Measurements from ENCODE around the gene CATSPER4.
A peak's percentile ranks its signal among the peaks of the same experiment; 100 is the strongest.

The CATSPER4 gene

DNA sequence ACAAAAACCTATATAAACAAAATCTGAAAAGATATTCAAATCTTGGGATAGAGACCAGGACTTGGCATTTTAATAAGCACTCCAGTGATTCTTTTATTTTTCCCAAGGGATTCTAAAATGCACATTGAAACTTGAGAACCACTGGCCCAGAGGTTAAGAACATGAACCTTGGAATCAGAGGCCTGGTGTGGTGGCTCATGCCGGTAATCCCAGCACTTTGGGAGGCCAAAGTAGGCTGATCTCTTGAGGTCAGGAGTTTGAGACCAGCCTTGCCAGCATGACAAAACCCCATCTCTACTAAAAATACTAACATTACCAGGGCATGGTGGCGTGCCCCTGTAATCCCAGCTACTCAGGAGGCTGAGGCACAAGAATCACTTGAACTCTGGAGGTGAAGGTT lies 30.7 kb downstream of the CATSPER4 start:
- peak; percentile 55; the same call in 1 of the 2 replicates for TF ChIP-seq OSR2 (tag by site-specific recombination; IDR thresholded peaks at IDR 0.05)
- TF ChIP-seq REPIN1 (tag by site-specific recombination; IDR thresholded peaks at IDR 0.05; ENCODE audit: low read depth), result no peak; the same call in 1 of the 2 replicates
- 0 out of 2 replicates have a peak, but pooled peaks have one; percentile 20 for TF ChIP-seq ZNF629 (tag by site-specific recombination; IDR thresholded peaks at IDR 0.05)
- TF ChIP-seq, protein P1, sequence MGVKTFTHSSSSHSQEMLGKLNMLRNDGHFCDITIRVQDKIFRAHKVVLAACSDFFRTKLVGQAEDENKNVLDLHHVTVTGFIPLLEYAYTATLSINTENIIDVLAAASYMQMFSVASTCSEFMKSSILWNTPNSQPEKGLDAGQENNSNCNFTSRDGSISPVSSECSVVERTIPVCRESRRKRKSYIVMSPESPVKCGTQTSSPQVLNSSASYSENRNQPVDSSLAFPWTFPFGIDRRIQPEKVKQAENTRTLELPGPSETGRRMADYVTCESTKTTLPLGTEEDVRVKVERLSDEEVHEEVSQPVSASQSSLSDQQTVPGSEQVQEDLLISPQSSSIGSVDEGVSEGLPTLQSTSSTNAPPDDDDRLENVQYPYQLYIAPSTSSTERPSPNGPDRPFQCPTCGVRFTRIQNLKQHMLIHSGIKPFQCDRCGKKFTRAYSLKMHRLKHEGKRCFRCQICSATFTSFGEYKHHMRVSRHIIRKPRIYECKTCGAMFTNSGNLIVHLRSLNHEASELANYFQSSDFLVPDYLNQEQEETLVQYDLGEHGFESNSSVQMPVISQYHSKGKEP (tag by site-specific recombination; IDR thresholded peaks at IDR 0.05), result 0 out of 2 replicates have a peak, but pooled peaks have one; percentile 37
- peak; percentile 59; the same call in 1 of the 2 replicates for TF ChIP-seq GLIS1 (tag by site-specific recombination; IDR thresholded peaks at IDR 0.05)
- Histone ChIP-seq H3K36me3 (ENCODE audit: control insufficient read depth in 2 of 2, insufficient read depth in 1 of 2, low read length in 2 of 2) (no peaks in the 10 kb centered on the region), H3K9me3 (ENCODE audit: control insufficient read depth, insufficient read depth, low read depth, low read length) (no peaks in the 10 kb centered on the region), H3K27ac (ENCODE audit: extremely low read depth, low read depth, low read length) (no peak overlapping the region), H3K4me1 (ENCODE audit: control insufficient read depth, insufficient read depth, low read length) (peaks cover 3% of the 10 kb centered on the region; the same call in 1 of the 2 replicates), H3K4me3 (ENCODE audit: low read depth, low read length) (no peak overlapping the region)
- ChIA-PET CTCF (interaction anchor here (0.6 to 3.4 kb wide), 3 partner anchors 12 to 249 kb away, joined by 3 to 27 read pairs (median 6); partner anchors contain the start of gene CEP85), POLR2A (no interaction called here)

DNA sequence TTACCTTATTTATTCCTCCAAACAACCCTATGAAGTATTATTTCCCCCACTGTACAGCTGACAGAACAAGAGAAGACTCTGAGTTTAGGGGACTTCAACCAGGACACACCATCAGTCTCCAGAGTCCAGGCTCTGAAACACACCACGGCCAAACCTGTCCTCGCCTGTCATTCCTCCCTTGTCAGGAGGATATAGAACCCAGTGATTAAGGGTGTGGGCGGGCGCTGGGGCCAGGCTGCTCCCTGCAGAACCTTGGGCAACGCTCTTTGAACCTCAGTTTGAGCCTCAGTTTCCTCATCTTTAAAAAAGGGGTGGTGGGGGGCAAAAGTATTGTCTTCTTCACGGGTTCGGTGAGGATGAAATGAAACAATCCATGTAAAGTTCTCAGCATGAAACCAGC lies 34.2 kb downstream of the CATSPER4 start:
- H3K36me3 ChIP-seq (ENCODE audit: control insufficient read depth in 2 of 2, insufficient read depth in 1 of 2, low read length in 2 of 2), result no peaks in the 10 kb centered on the region
- CTCF ChIA-PET, result interaction anchor here (0.7 kb wide), 1 partner anchor 380 kb away, joined by 4 read pairs; no protein-coding TSS in a partner anchor
- no peaks in the 10 kb centered on the region for H3K9me3 ChIP-seq (ENCODE audit: control insufficient read depth, insufficient read depth, low read depth, low read length)
- TF ChIP-seq ZNF2 (tag by site-specific recombination; IDR thresholded peaks at IDR 0.05) (0 out of 2 replicates have a peak, but pooled peaks have one; percentile 32), SETDB1 (IDR thresholded peaks at IDR 0.05; ENCODE audit: insufficient read length, low read length) (no peak), KLF10 (tag by site-specific recombination; IDR thresholded peaks at IDR 0.05) (no peak), SP3 (tag by site-specific recombination; IDR thresholded peaks at IDR 0.05) (no peak)
- peaks cover 3% of the 10 kb centered on the region; the same call in 1 of the 2 replicates for H3K4me1 ChIP-seq (ENCODE audit: control insufficient read depth, insufficient read depth, low read length)
- no peak overlapping the region for H3K27ac ChIP-seq (ENCODE audit: extremely low read depth, low read depth, low read length)
- POLR2A ChIA-PET, result no interaction called here
- no peak overlapping the region for H3K4me3 ChIP-seq (ENCODE audit: low read depth, low read length)

DNA sequence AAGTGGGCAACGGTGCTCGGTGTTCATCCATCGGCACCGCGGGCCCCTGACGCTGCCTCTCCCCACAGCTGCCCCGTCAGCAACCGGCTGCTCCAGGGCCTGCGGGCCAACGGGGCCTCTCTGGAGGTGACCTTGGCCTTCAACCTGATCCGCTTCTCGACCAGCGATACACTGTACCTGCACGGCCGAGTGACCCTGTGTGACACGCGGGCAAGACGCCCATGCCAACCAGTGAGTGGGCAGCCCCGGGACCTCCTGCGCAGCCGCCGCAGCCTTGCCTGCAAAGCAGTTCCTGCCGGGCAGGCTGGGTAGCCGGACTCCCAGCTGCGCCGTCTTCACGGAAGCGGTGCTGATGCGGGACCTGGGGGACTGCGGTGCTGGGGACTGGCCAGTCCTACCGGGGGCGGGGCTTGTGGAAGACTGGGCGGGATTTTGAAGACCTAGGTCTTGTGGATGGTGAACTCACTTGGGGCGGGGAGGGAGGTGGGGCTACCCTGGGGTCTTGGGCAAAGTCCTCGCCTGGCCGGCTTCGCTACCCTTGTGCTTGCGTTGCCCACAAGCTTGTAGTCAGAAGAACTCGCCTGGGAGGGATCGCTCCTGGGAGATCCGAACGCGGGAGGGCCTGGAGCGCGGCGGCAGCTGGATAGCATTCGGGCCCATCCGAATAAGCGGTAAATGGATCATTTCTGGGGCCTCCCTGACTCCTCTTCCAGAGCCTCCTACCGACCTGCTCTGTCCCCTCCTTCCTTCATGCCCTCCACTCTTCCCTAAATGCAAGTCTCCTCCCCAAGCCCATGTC lies 34.8 kb downstream of the CATSPER4 start:
- Histone ChIP-seq H3K4me1 (ENCODE audit: control insufficient read depth, insufficient read depth, low read length) (peaks cover 3% of the 10 kb centered on the region; the same call in 1 of the 2 replicates), H3K36me3 (ENCODE audit: control insufficient read depth in 2 of 2, insufficient read depth in 1 of 2, low read length in 2 of 2) (no peaks in the 10 kb centered on the region), H3K27ac (ENCODE audit: extremely low read depth, low read depth, low read length) (no peak overlapping the region), H3K4me3 (ENCODE audit: low read depth, low read length) (no peak overlapping the region), H3K9me3 (ENCODE audit: control insufficient read depth, insufficient read depth, low read depth, low read length) (no peaks in the 10 kb centered on the region)
- POLR2A ChIA-PET, result no interaction called here
- CTCF ChIA-PET, result no interaction called here
- TF ChIP-seq, protein P2, sequence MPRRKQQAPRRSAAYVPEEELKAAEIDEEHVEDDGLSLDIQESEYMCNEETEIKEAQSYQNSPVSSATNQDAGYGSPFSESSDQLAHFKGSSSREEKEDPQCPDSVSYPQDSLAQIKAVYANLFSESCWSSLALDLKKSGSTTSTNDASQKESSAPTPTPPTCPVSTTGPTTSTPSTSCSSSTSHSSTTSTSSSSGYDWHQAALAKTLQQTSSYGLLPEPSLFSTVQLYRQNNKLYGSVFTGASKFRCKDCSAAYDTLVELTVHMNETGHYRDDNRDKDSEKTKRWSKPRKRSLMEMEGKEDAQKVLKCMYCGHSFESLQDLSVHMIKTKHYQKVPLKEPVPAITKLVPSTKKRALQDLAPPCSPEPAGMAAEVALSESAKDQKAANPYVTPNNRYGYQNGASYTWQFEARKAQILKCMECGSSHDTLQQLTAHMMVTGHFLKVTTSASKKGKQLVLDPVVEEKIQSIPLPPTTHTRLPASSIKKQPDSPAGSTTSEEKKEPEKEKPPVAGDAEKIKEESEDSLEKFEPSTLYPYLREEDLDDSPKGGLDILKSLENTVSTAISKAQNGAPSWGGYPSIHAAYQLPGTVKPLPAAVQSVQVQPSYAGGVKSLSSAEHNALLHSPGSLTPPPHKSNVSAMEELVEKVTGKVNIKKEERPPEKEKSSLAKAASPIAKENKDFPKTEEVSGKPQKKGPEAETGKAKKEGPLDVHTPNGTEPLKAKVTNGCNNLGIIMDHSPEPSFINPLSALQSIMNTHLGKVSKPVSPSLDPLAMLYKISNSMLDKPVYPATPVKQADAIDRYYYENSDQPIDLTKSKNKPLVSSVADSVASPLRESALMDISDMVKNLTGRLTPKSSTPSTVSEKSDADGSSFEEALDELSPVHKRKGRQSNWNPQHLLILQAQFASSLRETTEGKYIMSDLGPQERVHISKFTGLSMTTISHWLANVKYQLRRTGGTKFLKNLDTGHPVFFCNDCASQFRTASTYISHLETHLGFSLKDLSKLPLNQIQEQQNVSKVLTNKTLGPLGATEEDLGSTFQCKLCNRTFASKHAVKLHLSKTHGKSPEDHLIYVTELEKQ (tag by site-specific recombination; IDR thresholded peaks at IDR 0.05; ENCODE audit: borderline replicate concordance), result no peak
- TF ChIP-seq, protein P3, sequence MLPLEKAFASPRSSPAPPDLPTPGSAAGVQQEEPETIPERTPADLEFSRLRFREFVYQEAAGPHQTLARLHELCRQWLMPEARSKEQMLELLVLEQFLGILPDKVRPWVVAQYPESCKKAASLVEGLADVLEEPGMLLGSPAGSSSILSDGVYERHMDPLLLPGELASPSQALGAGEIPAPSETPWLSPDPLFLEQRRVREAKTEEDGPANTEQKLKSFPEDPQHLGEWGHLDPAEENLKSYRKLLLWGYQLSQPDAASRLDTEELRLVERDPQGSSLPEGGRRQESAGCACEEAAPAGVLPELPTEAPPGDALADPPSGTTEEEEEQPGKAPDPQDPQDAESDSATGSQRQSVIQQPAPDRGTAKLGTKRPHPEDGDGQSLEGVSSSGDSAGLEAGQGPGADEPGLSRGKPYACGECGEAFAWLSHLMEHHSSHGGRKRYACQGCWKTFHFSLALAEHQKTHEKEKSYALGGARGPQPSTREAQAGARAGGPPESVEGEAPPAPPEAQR (tag by site-specific recombination; IDR thresholded peaks at IDR 0.05), result no peak
- TF ChIP-seq ZNF600 (tag by site-specific recombination; IDR thresholded peaks at IDR 0.05) (no peak), ZNF324 (tag by site-specific recombination; IDR thresholded peaks at IDR 0.05) (no peak), ZIC2 (tag by site-specific recombination; IDR thresholded peaks at IDR 0.05) (no peak), ZNF37A (tag by site-specific recombination; IDR thresholded peaks at IDR 0.05) (no peak), KLF10 (tag by site-specific recombination; IDR thresholded peaks at IDR 0.05) (no peak), ZNF433 (tag by site-specific recombination; IDR thresholded peaks at IDR 0.05; ENCODE audit: low read depth) (no peak), ZNF19 (tag by site-specific recombination; IDR thresholded peaks at IDR 0.05; ENCODE audit: low read depth) (no peak), RBAK (tag by site-specific recombination; IDR thresholded peaks at IDR 0.05) (no peak), OVOL3 (tag by site-specific recombination; IDR thresholded peaks at IDR 0.05) (no peak), ZFP41 (tag by site-specific recombination; IDR thresholded peaks at IDR 0.05; ENCODE audit: borderline replicate concordance) (no peak)
- TF ChIP-seq, protein P4, sequence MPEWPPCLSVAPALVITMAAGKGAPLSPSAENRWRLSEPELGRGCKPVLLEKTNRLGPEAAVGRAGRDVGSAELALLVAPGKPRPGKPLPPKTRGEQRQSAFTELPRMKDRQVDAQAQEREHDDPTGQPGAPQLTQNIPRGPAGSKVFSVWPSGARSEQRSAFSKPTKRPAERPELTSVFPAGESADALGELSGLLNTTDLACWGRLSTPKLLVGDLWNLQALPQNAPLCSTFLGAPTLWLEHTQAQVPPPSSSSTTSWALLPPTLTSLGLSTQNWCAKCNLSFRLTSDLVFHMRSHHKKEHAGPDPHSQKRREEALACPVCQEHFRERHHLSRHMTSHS (tag by site-specific recombination; IDR thresholded peaks at IDR 0.05), result no peak
- TF ChIP-seq, protein P5, sequence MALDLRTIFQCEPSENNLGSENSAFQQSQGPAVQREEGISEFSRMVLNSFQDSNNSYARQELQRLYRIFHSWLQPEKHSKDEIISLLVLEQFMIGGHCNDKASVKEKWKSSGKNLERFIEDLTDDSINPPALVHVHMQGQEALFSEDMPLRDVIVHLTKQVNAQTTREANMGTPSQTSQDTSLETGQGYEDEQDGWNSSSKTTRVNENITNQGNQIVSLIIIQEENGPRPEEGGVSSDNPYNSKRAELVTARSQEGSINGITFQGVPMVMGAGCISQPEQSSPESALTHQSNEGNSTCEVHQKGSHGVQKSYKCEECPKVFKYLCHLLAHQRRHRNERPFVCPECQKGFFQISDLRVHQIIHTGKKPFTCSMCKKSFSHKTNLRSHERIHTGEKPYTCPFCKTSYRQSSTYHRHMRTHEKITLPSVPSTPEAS (tag by site-specific recombination; IDR thresholded peaks at IDR 0.05), result no peak

All from HEK293 (cell line).